GM12892 (cell line): ENCODE data around the gene LEMD1.

Experiments
- POLR2A ChIP-seq: IDR thresholded peaks from 2 replicates; pipeline ENCODE4 v1.6.1; 2011; ENCODE audit warnings: low read depth, low read length, control low read depth
- POLR2AphosphoS5 ChIP-seq: IDR thresholded peaks from 2 replicates; pipeline ENCODE4 v1.6.1; 2011; ENCODE audit warnings: low read depth, low read length, control low read depth
- TAF1 ChIP-seq: IDR thresholded peaks from 2 replicates; pipeline ENCODE4 v1.6.1; 2011; ENCODE audit warnings: low read depth, mild to moderate bottlenecking, control low read depth, low read length, borderline replicate concordance

DNA sequence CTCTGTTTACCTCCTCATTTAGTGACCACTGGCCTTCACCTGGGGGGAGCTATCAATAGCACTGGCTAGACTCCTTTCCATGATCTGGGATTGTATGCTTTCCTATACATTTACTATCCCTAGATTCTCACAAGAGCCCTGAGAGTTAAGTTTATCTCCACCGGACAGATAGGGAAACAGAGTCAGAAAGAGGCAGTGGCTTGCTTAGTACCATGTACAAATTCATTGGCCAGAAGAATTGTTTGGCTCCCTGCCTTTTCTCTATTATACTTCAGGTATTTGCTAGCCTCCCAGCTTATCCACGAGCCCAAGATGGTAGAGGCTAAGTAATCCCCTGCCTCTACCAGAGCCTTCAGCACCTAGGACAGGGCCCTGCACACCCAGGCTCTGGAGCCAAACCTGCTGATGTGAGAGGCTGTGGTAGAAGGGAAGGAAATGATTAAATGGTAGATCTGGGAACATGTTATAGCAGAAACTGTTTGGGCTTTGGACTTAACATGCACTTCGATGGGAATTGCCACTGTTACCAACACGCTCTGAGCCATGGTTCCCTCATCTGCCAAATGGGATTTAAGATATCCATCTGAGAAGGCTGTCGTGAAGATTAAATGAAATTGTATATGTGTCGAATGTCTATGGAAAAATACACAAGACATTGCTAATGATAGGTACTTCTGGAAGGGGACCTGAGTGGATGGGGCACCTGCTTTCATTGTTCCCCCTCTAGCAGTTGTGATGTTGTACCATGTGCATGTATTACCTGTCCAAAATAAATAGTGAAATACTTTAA, 37.1 kb upstream of the LEMD1 start:
- no peak for TF ChIP-seq POLR2A
- no peak for TF ChIP-seq POLR2AphosphoS5
- no peak for TF ChIP-seq TAF1
